Spleen (tissue), 7 donors: ENCODE data around the gene STAMBP.

Experiments used
- POLR2AphosphoS5 ChIP-seq, 3 donors: sonication (generic); formaldehyde crosslinking; IDR thresholded peaks; one replicate each; pipeline ENCODE4 v1.5.1; 2017; ENCODE audit warnings: antibody characterized with exemption in 3 of 3
- TF ChIP-seq, protein P1 (sequence below), 11 experiments: fragments of 200-600 bp in 7 of 11; fragments of 450-650 bp in 4 of 11; sonication (generic) in 4 of 11; IDR thresholded peaks in 8 of 11; conservative IDR thresholded peaks in 3 of 11; 1 replicate in 7 of 11; 2 replicates in 4 of 11; pipeline versions ENCODE4 v1.4.0 to v1.8.0; 2016 to 2021; ENCODE audit warnings: antibody characterized with exemption in 11 of 11, inconsistent platforms in 4 of 11, mild to moderate bottlenecking in 1 of 11
- donor health status: DM: no; HTN: no; CAD: no; lungs with moderate emphysema.
- donor health status: DM: no; HTN: no; CAD: no.
- donor health status: DM: no; HTN: no; CAD: no.

DNA sequence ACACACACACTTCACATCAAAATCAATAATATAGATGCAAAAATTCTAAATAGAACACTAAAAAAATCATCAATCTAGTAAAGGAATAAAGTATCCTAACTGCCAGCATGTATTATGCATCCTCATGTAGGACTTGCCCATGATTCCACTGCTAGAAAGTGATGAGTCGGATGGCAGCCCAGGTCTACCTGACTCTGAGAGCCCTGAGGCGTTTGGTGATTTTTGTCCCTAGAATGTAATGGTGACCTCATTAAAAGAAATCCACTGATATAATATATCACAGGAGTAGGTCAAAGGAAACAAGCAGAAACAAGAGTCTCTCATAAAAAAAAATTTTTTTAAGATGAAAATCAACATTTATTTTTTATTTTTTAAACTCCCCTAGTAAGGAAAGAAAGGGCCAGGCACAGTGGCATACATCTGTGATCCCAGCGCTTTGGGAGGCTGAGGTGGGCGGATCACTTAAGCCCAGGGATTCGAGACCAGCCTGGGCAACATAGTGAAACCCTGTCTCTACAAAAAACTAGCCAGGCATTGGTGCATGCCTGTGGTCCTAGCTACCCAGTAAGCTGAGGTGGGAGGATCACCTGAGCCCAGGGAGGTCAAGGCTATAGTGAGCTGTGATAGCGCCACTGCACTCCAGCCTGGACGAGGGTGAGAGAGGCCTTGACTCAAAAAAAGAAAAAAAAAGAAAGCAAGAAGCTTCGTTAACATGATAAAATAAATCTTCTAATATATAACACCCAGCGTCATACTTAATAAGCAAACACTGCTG lies 39.6 kb downstream of the STAMBP start:
- TF ChIP-seq, protein P1, sequence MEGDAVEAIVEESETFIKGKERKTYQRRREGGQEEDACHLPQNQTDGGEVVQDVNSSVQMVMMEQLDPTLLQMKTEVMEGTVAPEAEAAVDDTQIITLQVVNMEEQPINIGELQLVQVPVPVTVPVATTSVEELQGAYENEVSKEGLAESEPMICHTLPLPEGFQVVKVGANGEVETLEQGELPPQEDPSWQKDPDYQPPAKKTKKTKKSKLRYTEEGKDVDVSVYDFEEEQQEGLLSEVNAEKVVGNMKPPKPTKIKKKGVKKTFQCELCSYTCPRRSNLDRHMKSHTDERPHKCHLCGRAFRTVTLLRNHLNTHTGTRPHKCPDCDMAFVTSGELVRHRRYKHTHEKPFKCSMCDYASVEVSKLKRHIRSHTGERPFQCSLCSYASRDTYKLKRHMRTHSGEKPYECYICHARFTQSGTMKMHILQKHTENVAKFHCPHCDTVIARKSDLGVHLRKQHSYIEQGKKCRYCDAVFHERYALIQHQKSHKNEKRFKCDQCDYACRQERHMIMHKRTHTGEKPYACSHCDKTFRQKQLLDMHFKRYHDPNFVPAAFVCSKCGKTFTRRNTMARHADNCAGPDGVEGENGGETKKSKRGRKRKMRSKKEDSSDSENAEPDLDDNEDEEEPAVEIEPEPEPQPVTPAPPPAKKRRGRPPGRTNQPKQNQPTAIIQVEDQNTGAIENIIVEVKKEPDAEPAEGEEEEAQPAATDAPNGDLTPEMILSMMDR (IDR thresholded peaks at IDR 0.05 in 8 of 11, conservative IDR thresholded peaks at IDR 0.05 in 3 of 11), result no peak
- no peak for TF ChIP-seq POLR2AphosphoS5 (IDR thresholded peaks at IDR 0.05)
